RWPE1 (cell line): Measurements from ENCODE around the gene MBNL1.

Source experiments
- CTCF ChIA-PET: fragments of 350-600 bp; sonication (Branson Sonifier 250); formaldehyde crosslinking; extraction: SDS; loops from one replicate; lab custom pipeline; 2021; lab: Yijun Ruan, JAX
- POLR2A ChIA-PET: fragments of 400-600 bp; formaldehyde crosslinking; extraction: SDS; loops from one replicate; lab custom pipeline; 2020; ENCODE audit warnings: antibody characterized with exemption; ENCODE audit not compliant: low non-redundant PET; lab: Yijun Ruan, JAX
- DNase-seq: peaks from one replicate; pipeline ENCODE4 v3.0.0; 2012; ENCODE audit warnings: low spot score
- H3K27ac ChIP-seq: fragments of 450-650 bp; 2 replicates; pipeline ENCODE4 v1.5.1; 2017
- CTCF ChIP-seq: fragments of 450-650 bp; conservative IDR thresholded peaks from 2 replicates; pipeline ENCODE4 v1.5.1; 2017; ENCODE audit warnings: low read depth, mild to moderate bottlenecking

MBNL1 gene

GRCh38 chr3:152319831-152320617, 51.3 kb downstream of the MBNL1 start:
- ChIA-PET CTCF (interaction anchor here (0.7 to 1.1 kb wide), 3 partner anchors 11 to 1904 kb away, joined by 4 to 8 read pairs (median 5); no protein-coding TSS in a partner anchor), POLR2A (no interaction called here)
- TF ChIP-seq CTCF = no peak
- no peak for DNase-seq
- H3K27ac ChIP-seq = no peak overlapping the region

GRCh38 chr3:152321200-152321954, 52.6 kb downstream of the MBNL1 start:
- CTCF ChIA-PET = no interaction called here
- H3K27ac ChIP-seq = no peak overlapping the region
- POLR2A ChIA-PET = no interaction called here
- DNase-seq = no peak
- TF ChIP-seq CTCF = no peak

GRCh38 chr3:152321955-152322377, 53.2 kb downstream of the MBNL1 start:
- no peak overlapping the region for H3K27ac ChIP-seq
- ChIA-PET POLR2A (no interaction called here), CTCF (interaction anchor here (0.6 kb wide), 1 partner anchor 137 kb away, joined by 8 read pairs; no protein-coding TSS in a partner anchor)
- TF ChIP-seq CTCF = no peak
- DNase-seq = no peak

- no peak for TF ChIP-seq CTCF
- H3K27ac ChIP-seq = no peak overlapping the region
- POLR2A ChIA-PET = no interaction called here
- CTCF ChIA-PET = interaction anchor here (0.6 kb wide), 1 partner anchor 138 kb away, joined by 8 read pairs; no protein-coding TSS in a partner anchor
- DNase-seq = no peak
Observed at GRCh38 chr3:152322756-152323155, 54.0 kb downstream of the MBNL1 start.

DNA sequence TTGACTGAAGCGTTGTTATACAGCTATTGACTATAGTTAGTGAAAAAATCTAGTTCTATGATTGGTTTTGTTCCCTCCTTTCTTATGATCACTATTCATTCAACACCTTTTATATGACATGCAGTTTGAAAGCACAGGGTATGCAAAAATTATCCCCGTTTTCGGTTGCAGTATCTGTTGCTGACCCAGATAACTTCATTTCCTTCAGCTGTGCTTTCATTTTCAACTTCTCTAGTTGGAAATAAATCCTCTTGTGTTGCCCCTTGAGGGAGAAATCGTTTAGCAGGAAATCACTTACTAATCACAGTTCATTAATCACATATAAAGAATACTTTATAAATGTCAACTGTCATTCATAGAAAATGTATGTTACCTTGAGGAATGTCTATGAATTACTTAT, 55.1 kb downstream of the MBNL1 start:
- CTCF ChIA-PET = interaction anchor here (0.7 kb wide), 1 partner anchor 13 kb away, joined by 3 read pairs; no protein-coding TSS in a partner anchor
- no peak overlapping the region for H3K27ac ChIP-seq
- TF ChIP-seq CTCF = no peak
- POLR2A ChIA-PET = no interaction called here
- no peak for DNase-seq

DNA sequence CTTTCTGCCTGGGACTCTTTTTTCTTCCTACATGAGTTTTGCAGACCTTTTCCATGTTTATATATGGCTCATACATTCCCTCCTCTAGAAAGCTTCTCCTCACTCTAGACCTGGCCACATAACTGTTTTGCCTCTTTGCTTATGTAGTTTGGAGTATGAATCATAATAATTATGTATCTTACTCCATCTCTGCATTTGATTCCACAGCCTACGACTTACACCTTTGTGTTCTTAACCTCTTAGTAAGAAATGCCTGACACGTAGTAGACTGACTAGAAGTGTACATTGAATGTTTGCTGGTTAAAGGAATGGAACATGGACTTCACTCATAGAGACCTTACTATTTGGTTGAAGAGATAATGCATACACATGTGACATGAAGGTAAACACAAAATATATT, 56.4 kb downstream of the MBNL1 start:
- DNase-seq = no peak
- ChIA-PET POLR2A (no interaction called here), CTCF (no interaction called here)
- no peak for TF ChIP-seq CTCF
- no peak overlapping the region for H3K27ac ChIP-seq
